HEK293 (cell line): ENCODE data around the gene TEX19.

Experiments
- WT1 ChIP-seq: fragments of 450-650 bp; formaldehyde crosslinking; IDR thresholded peaks from 2 replicates; pipeline ENCODE4 v1.5.1; 2016; ENCODE audit warnings: missing biosample characterization, missing genetic modification characterization
- ZNF133 ChIP-seq: fragments of 450-650 bp; formaldehyde crosslinking; IDR thresholded peaks from 2 replicates; pipeline ENCODE4 v1.5.1; 2016; ENCODE audit warnings: missing biosample characterization, missing genetic modification characterization
- ZNF239 ChIP-seq: fragments of 450-650 bp; formaldehyde crosslinking; IDR thresholded peaks from 2 replicates; pipeline ENCODE4 v1.5.1; 2016; ENCODE audit warnings: missing biosample characterization, missing genetic modification characterization
- ZNF354C ChIP-seq: fragments of 450-650 bp; formaldehyde crosslinking; IDR thresholded peaks from 2 replicates; pipeline ENCODE4 v1.5.1; 2016; ENCODE audit warnings: missing biosample characterization, missing genetic modification characterization, low read depth, borderline replicate concordance
- ZNF521 ChIP-seq: fragments of 450-650 bp; formaldehyde crosslinking; IDR thresholded peaks from 2 replicates; pipeline ENCODE4 v1.5.1; 2017; ENCODE audit warnings: missing biosample characterization, mild to moderate bottlenecking, missing genetic modification characterization
- ZNF555 ChIP-seq: fragments of 450-650 bp; formaldehyde crosslinking; conservative IDR thresholded peaks from 2 replicates; pipeline ENCODE4 v1.5.1; 2017; ENCODE audit warnings: missing biosample characterization, mild to moderate bottlenecking, missing genetic modification characterization, inconsistent platforms
- ZNF677 ChIP-seq: fragments of 450-650 bp; IDR thresholded peaks from 2 replicates; pipeline ENCODE4 v1.5.0; 2018; ENCODE audit warnings: missing biosample characterization, mild to moderate bottlenecking, missing genetic modification characterization, moderate library complexity
- TF ChIP-seq, protein P1 (sequence below): fragments of 450-650 bp; formaldehyde crosslinking; IDR thresholded peaks from 2 replicates; pipeline ENCODE4 v1.5.1; 2016; ENCODE audit warnings: missing biosample characterization, missing genetic modification characterization
- TF ChIP-seq, protein P2 (sequence below): fragments of 450-650 bp; formaldehyde crosslinking; IDR thresholded peaks from 2 replicates; pipeline ENCODE4 v1.5.1; 2016; ENCODE audit warnings: missing biosample characterization, missing genetic modification characterization
- TF ChIP-seq, protein P3 (sequence below): sonication (generic); formaldehyde crosslinking; IDR thresholded peaks from 2 replicates; pipeline ENCODE4 v1.8.1; 2022; ENCODE audit warnings: mild to moderate bottlenecking, moderate library complexity, missing genetic modification reagents

DNA sequence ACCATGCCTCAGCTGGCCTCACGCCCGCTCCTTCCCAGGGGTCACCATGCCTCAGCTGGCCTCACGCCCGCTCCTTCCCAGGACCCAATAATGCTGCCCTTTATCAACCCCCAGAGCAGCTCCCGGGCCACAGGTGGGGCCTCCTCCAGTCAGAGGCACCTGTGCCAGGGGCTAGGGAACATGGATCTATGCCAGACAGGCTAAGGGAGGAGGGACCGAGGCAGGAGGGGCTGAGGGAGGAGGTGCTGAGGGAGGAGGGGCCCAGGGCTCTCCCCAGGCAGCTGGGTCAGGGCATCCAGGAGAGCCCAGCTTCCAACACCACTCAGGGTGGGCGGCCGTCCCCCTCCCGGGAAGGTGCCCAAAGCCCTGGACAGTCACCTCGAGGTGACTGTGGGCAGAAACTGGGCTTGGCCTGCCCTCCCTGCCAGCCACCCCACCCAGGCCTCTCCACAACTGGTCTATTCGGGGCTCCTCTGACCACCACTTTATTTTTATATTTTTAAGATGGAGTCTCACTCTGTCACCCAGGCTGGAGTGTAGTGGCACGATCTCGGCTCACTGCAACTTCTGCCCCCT, 31.9 kb downstream of the TEX19 start:
- TF ChIP-seq, protein P1, sequence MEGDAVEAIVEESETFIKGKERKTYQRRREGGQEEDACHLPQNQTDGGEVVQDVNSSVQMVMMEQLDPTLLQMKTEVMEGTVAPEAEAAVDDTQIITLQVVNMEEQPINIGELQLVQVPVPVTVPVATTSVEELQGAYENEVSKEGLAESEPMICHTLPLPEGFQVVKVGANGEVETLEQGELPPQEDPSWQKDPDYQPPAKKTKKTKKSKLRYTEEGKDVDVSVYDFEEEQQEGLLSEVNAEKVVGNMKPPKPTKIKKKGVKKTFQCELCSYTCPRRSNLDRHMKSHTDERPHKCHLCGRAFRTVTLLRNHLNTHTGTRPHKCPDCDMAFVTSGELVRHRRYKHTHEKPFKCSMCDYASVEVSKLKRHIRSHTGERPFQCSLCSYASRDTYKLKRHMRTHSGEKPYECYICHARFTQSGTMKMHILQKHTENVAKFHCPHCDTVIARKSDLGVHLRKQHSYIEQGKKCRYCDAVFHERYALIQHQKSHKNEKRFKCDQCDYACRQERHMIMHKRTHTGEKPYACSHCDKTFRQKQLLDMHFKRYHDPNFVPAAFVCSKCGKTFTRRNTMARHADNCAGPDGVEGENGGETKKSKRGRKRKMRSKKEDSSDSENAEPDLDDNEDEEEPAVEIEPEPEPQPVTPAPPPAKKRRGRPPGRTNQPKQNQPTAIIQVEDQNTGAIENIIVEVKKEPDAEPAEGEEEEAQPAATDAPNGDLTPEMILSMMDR (tag by site-specific recombination) = no peak
- TF ChIP-seq, protein P2, sequence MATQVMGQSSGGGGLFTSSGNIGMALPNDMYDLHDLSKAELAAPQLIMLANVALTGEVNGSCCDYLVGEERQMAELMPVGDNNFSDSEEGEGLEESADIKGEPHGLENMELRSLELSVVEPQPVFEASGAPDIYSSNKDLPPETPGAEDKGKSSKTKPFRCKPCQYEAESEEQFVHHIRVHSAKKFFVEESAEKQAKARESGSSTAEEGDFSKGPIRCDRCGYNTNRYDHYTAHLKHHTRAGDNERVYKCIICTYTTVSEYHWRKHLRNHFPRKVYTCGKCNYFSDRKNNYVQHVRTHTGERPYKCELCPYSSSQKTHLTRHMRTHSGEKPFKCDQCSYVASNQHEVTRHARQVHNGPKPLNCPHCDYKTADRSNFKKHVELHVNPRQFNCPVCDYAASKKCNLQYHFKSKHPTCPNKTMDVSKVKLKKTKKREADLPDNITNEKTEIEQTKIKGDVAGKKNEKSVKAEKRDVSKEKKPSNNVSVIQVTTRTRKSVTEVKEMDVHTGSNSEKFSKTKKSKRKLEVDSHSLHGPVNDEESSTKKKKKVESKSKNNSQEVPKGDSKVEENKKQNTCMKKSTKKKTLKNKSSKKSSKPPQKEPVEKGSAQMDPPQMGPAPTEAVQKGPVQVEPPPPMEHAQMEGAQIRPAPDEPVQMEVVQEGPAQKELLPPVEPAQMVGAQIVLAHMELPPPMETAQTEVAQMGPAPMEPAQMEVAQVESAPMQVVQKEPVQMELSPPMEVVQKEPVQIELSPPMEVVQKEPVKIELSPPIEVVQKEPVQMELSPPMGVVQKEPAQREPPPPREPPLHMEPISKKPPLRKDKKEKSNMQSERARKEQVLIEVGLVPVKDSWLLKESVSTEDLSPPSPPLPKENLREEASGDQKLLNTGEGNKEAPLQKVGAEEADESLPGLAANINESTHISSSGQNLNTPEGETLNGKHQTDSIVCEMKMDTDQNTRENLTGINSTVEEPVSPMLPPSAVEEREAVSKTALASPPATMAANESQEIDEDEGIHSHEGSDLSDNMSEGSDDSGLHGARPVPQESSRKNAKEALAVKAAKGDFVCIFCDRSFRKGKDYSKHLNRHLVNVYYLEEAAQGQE (tag by site-specific recombination) = no peak
- TF ChIP-seq ZNF133 (tag by site-specific recombination) = no peak
- no peak for TF ChIP-seq ZNF239 (tag by site-specific recombination)
- TF ChIP-seq ZNF521 (tag by site-specific recombination) = no peak
- no peak for TF ChIP-seq ZNF354C (tag by site-specific recombination)
- no peak for TF ChIP-seq ZNF555
- TF ChIP-seq, protein P3, sequence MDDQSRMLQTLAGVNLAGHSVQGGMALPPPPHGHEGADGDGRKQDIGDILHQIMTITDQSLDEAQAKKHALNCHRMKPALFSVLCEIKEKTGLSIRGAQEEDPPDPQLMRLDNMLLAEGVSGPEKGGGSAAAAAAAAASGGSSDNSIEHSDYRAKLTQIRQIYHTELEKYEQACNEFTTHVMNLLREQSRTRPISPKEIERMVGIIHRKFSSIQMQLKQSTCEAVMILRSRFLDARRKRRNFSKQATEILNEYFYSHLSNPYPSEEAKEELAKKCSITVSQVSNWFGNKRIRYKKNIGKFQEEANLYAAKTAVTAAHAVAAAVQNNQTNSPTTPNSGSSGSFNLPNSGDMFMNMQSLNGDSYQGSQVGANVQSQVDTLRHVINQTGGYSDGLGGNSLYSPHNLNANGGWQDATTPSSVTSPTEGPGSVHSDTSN (CRISPR knock-in tag) = no peak
- TF ChIP-seq ZNF677 = no peak
- no peak for TF ChIP-seq WT1 (tag by site-specific recombination)
